Caco-2 (cell line): ENCODE measurements around the gene MID1IP1. TPM values are rescaled to one million over a fixed set of nuclear protein-coding genes. Genes with fewer than 3 reads are reported as not detected.

ENCODE experiments used
- BruUV-seq: library from RNA; stranded (reverse); fragments of 400-500 nt; replicated peaks from 2 replicates; lab custom pipeline; 2021; lab: Mats Ljungman, UMichigan
- CTCF ChIA-PET: fragments of 300-600 bp; sonication (Branson Sonifier 250); formaldehyde crosslinking; loops from one replicate; lab custom pipeline; 2022; ENCODE audit warnings: antibody characterized with exemption; lab: Charles Lee
- POLR2A ChIA-PET: fragments of 300-600 bp; sonication (Branson Sonifier 250); formaldehyde crosslinking; loops from one replicate; lab custom pipeline; 2022; ENCODE audit warnings: antibody characterized with exemption; lab: Charles Lee
- DNase-seq, 2 experiments: peaks; one replicate each; pipeline versions ENCODE4 v3.0.0 to v3.0.0-alpha.2; 2020 to 2022
- H3K27me3 ChIP-seq: replicated peaks from 2 replicates; pipeline ENCODE4 v1.6.0; 2011; ENCODE audit warnings: low read length; ENCODE audit not compliant: control insufficient read depth, insufficient read depth
- H3K36me3 ChIP-seq: 2 replicates; pipeline ENCODE4 v1.5.1; 2011; ENCODE audit warnings: low read length; ENCODE audit not compliant: control insufficient read depth, insufficient read depth
- H3K4me1 ChIP-seq: fragments of 250-450 bp; sonication (Bioruptor Pico); 2 replicates; pipeline ENCODE4 v1.5.1; 2020; ENCODE audit warnings: mild to moderate bottlenecking
- H3K4me3 ChIP-seq: 2 replicates; pipeline ENCODE4 v1.5.1; 2011; ENCODE audit warnings: low read depth, mild to moderate bottlenecking, control low read depth, low read length
- H3K9me3 ChIP-seq: fragments of 250-450 bp; sonication (Bioruptor Pico); 2 replicates; pipeline ENCODE4 v1.5.1; 2020; ENCODE audit warnings: mild to moderate bottlenecking, moderate library complexity
- H3K27ac Mint-ChIP-seq: one replicate; pipeline ENCODE4 v1.8.0; 2022; ENCODE audit warnings: mixed read lengths; ENCODE audit not compliant: unreplicated experiment
- H3K27me3 Mint-ChIP-seq: one replicate; pipeline ENCODE4 v1.8.0; 2022; ENCODE audit warnings: mixed read lengths; ENCODE audit not compliant: insufficient read depth, unreplicated experiment
- H3K36me3 Mint-ChIP-seq: one replicate; pipeline ENCODE4 v1.8.0; 2022; ENCODE audit warnings: mild to moderate bottlenecking, mixed read lengths; ENCODE audit not compliant: insufficient read depth, unreplicated experiment
- H3K4me1 Mint-ChIP-seq: one replicate; pipeline ENCODE4 v1.8.0; 2022; ENCODE audit warnings: low read depth, mixed read lengths; ENCODE audit not compliant: unreplicated experiment
- H3K4me3 Mint-ChIP-seq: one replicate; pipeline ENCODE4 v1.8.0; 2022; ENCODE audit warnings: mild to moderate bottlenecking, moderate library complexity, mixed read lengths; ENCODE audit not compliant: unreplicated experiment
- H3K9me3 Mint-ChIP-seq: one replicate; pipeline ENCODE4 v1.8.0; 2022; ENCODE audit warnings: mixed read lengths; ENCODE audit not compliant: unreplicated experiment
- intact Hi-C: fragments of 100-400 bp; cut with micrococcal nuclease; formaldehyde crosslinking; loops from one replicate; pipeline ENCODE4 v1.10.0; 2022; ENCODE audit not compliant: unreplicated experiment
- total RNA-seq: library from RNA; stranded (reverse); gene quantifications from 2 replicates; pipeline ENCODE4 v1.2.3, GENCODE V29; 2022
- TF ChIP-seq, protein P1 (sequence below), 2 experiments: fragments of 200-600 bp in 1 of 2; IDR thresholded peaks; 1 replicate in 1 of 2; 2 replicates in 1 of 2; pipeline versions ENCODE4 v1.5.1 to v1.8.0; 2011 to 2022; ENCODE audit warnings: antibody characterized with exemption in 1 of 2, control low read depth in 1 of 2, inconsistent platforms in 1 of 2, low read depth in 1 of 2, low read length in 1 of 2, mild to moderate bottlenecking in 1 of 2, moderate library complexity in 1 of 2; ENCODE audit not compliant: insufficient read depth in 1 of 2, severe bottlenecking in 1 of 2, unreplicated experiment in 1 of 2

MID1IP1 gene
- total RNA-seq, 1 experiment from 2014 or later: 40.6 TPM

GRCh38 chrX:38803588-38804431 lies 2.6 kb downstream of the MID1IP1 start:
- peaks cover 47% of the 10 kb centered on the region for H3K36me3 Mint-ChIP-seq
- H3K9me3 ChIP-seq: no peaks in the 10 kb centered on the region
- no peaks in the 10 kb centered on the region for H3K27me3 ChIP-seq
- peaks cover 14% of the 10 kb centered on the region for H3K4me1 ChIP-seq
- peak overlapping the region; percentile 96 for H3K4me3 Mint-ChIP-seq
- TF ChIP-seq, protein P1, sequence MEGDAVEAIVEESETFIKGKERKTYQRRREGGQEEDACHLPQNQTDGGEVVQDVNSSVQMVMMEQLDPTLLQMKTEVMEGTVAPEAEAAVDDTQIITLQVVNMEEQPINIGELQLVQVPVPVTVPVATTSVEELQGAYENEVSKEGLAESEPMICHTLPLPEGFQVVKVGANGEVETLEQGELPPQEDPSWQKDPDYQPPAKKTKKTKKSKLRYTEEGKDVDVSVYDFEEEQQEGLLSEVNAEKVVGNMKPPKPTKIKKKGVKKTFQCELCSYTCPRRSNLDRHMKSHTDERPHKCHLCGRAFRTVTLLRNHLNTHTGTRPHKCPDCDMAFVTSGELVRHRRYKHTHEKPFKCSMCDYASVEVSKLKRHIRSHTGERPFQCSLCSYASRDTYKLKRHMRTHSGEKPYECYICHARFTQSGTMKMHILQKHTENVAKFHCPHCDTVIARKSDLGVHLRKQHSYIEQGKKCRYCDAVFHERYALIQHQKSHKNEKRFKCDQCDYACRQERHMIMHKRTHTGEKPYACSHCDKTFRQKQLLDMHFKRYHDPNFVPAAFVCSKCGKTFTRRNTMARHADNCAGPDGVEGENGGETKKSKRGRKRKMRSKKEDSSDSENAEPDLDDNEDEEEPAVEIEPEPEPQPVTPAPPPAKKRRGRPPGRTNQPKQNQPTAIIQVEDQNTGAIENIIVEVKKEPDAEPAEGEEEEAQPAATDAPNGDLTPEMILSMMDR (IDR thresholded peaks at IDR 0.05; ENCODE audit: insufficient read depth in 1 of 2, low read depth in 1 of 2, low read length in 1 of 2, severe bottlenecking in 1 of 2, unreplicated experiment in 1 of 2): no peak
- ChIA-PET CTCF (no interaction called here), POLR2A (interaction anchor here (0.6 kb wide), 1 partner anchor 214 kb away, joined by 3 read pairs; no protein-coding TSS in a partner anchor)
- H3K4me3 ChIP-seq: peak overlapping the region; percentile 81
- H3K9me3 Mint-ChIP-seq: no peaks in the 10 kb centered on the region
- no peaks in the 10 kb centered on the region for H3K36me3 ChIP-seq
- BruUV-seq: no TSS peak
- intact Hi-C loops: no loop called here
- H3K27me3 Mint-ChIP-seq: no peaks in the 10 kb centered on the region
- H3K27ac Mint-ChIP-seq: peak overlapping the region; percentile 93
- H3K4me1 Mint-ChIP-seq: no peaks in the 10 kb centered on the region
- peak; percentile 91 to 93 for DNase-seq

GRCh38 chrX:38804432-38804681 lies 3.1 kb downstream of the MID1IP1 start:
- Mint-ChIP-seq H3K9me3 (no peaks in the 10 kb centered on the region), H3K36me3 (peaks cover 47% of the 10 kb centered on the region), H3K4me1 (no peaks in the 10 kb centered on the region), H3K27me3 (no peaks in the 10 kb centered on the region), H3K4me3 (peak overlapping the region; percentile 96), H3K27ac (peak overlapping the region; percentile 93)
- no peaks in the 10 kb centered on the region for H3K27me3 ChIP-seq
- TSS peak; percentile 53 for BruUV-seq
- intact Hi-C loops: no loop called here
- CTCF ChIA-PET: no interaction called here
- no peaks in the 10 kb centered on the region for H3K9me3 ChIP-seq
- TF ChIP-seq, protein P1 (IDR thresholded peaks at IDR 0.05; ENCODE audit: insufficient read depth in 1 of 2, low read depth in 1 of 2, low read length in 1 of 2, severe bottlenecking in 1 of 2, unreplicated experiment in 1 of 2): no peak
- DNase-seq: no peak
- H3K4me1 ChIP-seq: peaks cover 14% of the 10 kb centered on the region
- POLR2A ChIA-PET: no interaction called here
- H3K4me3 ChIP-seq: peak overlapping the region; percentile 81
- no peaks in the 10 kb centered on the region for H3K36me3 ChIP-seq

DNA sequence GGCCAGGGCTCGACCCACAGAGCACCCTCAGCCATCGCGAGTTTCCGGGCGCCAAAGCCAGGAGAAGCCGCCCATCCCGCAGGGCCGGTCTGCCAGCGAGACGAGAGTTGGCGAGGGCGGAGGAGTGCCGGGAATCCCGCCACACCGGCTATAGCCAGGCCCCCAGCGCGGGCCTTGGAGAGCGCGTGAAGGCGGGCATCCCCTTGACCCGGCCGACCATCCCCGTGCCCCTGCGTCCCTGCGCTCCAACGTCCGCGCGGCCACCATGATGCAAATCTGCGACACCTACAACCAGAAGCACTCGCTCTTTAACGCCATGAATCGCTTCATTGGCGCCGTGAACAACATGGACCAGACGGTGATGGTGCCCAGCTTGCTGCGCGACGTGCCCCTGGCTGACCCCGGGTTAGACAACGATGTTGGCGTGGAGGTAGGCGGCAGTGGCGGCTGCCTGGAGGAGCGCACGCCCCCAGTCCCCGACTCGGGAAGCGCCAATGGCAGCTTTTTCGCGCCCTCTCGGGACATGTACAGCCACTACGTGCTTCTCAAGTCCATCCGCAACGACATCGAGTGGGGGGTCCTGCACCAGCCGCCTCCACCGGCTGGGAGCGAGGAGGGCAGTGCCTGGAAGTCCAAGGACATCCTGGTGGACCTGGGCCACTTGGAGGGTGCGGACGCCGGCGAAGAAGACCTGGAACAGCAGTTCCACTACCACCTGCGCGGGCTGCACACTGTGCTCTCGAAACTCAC lies 3.6 kb downstream of the MID1IP1 start:
- Mint-ChIP-seq H3K27ac (peak overlapping the region; percentile 93), H3K9me3 (no peaks in the 10 kb centered on the region), H3K4me1 (no peaks in the 10 kb centered on the region), H3K4me3 (peak overlapping the region; percentile 96), H3K27me3 (no peaks in the 10 kb centered on the region), H3K36me3 (peaks cover 47% of the 10 kb centered on the region)
- CTCF ChIA-PET: no interaction called here
- peak overlapping the region; percentile 81 for H3K4me3 ChIP-seq
- no peaks in the 10 kb centered on the region for H3K9me3 ChIP-seq
- no peaks in the 10 kb centered on the region for H3K27me3 ChIP-seq
- BruUV-seq: no TSS peak
- H3K36me3 ChIP-seq: no peaks in the 10 kb centered on the region
- peaks cover 14% of the 10 kb centered on the region for H3K4me1 ChIP-seq
- TF ChIP-seq, protein P1 (IDR thresholded peaks at IDR 0.05; ENCODE audit: insufficient read depth in 1 of 2, low read depth in 1 of 2, low read length in 1 of 2, severe bottlenecking in 1 of 2, unreplicated experiment in 1 of 2): no peak
- POLR2A ChIA-PET: interaction anchor here (0.6 kb wide), 1 partner anchor 526 kb away, joined by 6 read pairs; no protein-coding TSS in a partner anchor
- intact Hi-C loops: loop anchor here (5.0 kb wide), 1 partner anchor 182 kb away; no protein-coding TSS in a partner anchor
- peak; percentile 19 to 31 for DNase-seq
